DOHH2 (cell line): ENCODE data around the gene DNAH5.

Experiments
- EZH2phosphoT487 ChIP-seq: fragments of 200-600 bp; sonication (generic); IDR thresholded peaks from 2 replicates; pipeline ENCODE4 v1.6.1; 2017; ENCODE audit warnings: borderline replicate concordance, mild to moderate bottlenecking, antibody characterized with exemption, low read length, moderate library complexity, mixed read lengths
- TF ChIP-seq, protein P1 (sequence below): fragments of 200-600 bp; sonication (generic); IDR thresholded peaks from one replicate; pipeline ENCODE4 v1.5.1; 2014; ENCODE audit warnings: antibody characterized with exemption, mild to moderate bottlenecking, low read depth, low read length; ENCODE audit not compliant: poor library complexity, severe bottlenecking

DNA sequence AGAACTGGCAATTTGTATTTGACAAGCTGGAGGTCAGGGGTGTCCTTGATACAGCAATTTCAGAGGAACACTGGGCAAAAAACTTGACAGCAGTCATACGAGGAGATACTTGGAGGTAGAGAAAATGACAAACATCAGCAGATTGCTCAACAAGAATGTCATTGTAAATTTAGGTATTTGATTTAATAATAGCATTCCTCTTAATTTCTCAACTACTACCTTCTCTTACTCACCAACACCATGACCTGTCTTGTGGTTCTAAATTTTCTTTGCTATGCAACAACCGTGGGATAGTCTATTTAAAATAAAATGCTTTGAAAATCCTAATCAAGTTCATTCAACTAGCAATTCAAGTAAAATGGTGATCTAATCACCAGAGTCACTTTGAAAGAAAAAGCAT, 128.4 kb downstream of the DNAH5 start:
- TF ChIP-seq, protein P1, sequence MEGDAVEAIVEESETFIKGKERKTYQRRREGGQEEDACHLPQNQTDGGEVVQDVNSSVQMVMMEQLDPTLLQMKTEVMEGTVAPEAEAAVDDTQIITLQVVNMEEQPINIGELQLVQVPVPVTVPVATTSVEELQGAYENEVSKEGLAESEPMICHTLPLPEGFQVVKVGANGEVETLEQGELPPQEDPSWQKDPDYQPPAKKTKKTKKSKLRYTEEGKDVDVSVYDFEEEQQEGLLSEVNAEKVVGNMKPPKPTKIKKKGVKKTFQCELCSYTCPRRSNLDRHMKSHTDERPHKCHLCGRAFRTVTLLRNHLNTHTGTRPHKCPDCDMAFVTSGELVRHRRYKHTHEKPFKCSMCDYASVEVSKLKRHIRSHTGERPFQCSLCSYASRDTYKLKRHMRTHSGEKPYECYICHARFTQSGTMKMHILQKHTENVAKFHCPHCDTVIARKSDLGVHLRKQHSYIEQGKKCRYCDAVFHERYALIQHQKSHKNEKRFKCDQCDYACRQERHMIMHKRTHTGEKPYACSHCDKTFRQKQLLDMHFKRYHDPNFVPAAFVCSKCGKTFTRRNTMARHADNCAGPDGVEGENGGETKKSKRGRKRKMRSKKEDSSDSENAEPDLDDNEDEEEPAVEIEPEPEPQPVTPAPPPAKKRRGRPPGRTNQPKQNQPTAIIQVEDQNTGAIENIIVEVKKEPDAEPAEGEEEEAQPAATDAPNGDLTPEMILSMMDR, result no peak
- no peak for TF ChIP-seq EZH2phosphoT487
